ENCODE measurements around the gene SH3D19. TPM values are rescaled to one million over a fixed set of nuclear protein-coding genes. Genes with fewer than 3 reads are reported as not detected.

Gene SH3D19
- total and polyA plus RNA-seq, 8 donors = 52.9 to 114 (median 59.2) TPM

DNA sequence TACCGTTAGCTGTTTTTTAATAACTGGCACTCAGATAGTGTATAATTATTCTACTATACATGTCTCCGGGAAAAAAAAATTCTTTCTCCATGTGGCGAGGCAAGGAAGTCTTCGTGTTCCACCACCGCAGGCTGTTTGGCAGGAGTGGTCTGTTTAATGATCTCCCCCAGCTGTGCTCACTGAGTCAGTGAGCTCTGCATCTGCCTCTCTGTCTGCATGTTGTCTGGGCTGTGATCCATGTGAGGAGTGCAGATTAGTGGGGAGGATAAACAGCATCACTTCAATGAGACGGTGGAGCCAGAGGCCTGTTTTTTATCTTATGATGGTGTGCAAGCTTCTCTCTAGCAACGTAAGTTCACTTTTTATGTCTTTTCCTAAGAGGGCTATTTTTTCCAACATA, 156.2 kb downstream of the SH3D19 start:
- intact Hi-C loops (cut with DNase I) = no loop called here
- Histone ChIP-seq H3K27me3 (no peaks in the 10 kb centered on the region), H3K4me1 (no peaks in the 10 kb centered on the region), H3K9me3 (no peaks in the 10 kb centered on the region), H3K27ac (peak overlapping the region; percentile 33 to 65), H3K4me3 (no peak overlapping the region), H3K36me3 (peaks cover 0 to 10% of the 10 kb centered on the region in 2 donors)
- TF ChIP-seq CTCF (IDR thresholded peaks at IDR 0.05) = no peak
- ATAC-seq = peak; percentile 87
- peak in 3 of 4 donors; percentile 64 to 96 (median 94) for DNase-seq

- intact Hi-C loops (cut with DNase I) = no loop called here
- Histone ChIP-seq H3K36me3 (peaks cover 0 to 11% of the 10 kb centered on the region in 2 donors), H3K27me3 (no peaks in the 10 kb centered on the region), H3K4me1 (no peaks in the 10 kb centered on the region), H3K27ac (no peak overlapping the region), H3K4me3 (no peak overlapping the region), H3K9me3 (no peaks in the 10 kb centered on the region)
- DNase-seq (no peak), ATAC-seq (no peak)
- TF ChIP-seq CTCF (IDR thresholded peaks at IDR 0.05) = no peak
These were observed 157.8 kb downstream of the SH3D19 start for GRCh38 chr4:151167561-151167960.

DNA sequence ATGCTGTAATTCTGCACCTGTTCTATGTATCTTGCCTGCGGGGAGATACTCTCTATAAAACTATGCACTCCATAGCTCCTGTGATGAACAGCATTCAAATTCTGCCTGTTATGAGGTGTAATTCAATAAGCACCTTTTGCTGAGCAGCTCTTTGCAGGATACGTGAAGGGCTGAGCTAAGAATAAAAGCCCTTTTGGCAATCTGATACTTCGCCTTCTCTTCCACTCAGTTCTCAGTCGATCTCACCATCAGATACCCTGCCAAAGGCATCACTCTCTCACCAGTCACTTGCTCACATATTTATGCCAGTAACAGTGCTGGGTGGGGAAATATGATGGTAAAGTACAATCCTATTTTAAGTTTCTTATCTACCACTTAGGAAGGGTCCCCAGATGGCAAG, 158.8 kb downstream of the SH3D19 start:
- Histone ChIP-seq H3K27me3 (no peaks in the 10 kb centered on the region), H3K4me3 (no peak overlapping the region), H3K27ac (no peak overlapping the region), H3K36me3 (peaks cover 0 to 5% of the 10 kb centered on the region in 2 donors), H3K4me1 (no peaks in the 10 kb centered on the region), H3K9me3 (no peaks in the 10 kb centered on the region)
- ATAC-seq (no peak), DNase-seq (no peak)
- intact Hi-C loops (cut with DNase I) = no loop called here
- no peak for TF ChIP-seq CTCF (IDR thresholded peaks at IDR 0.05)

GRCh38 chr4:151165205-151166000, 160.0 kb downstream of the SH3D19 start:
- peak overlapping the region in 1 of 2 donors; percentile 50 for H3K27ac ChIP-seq
- H3K4me3 ChIP-seq = no peak overlapping the region
- no peaks in the 10 kb centered on the region for H3K9me3 ChIP-seq
- TF ChIP-seq CTCF (IDR thresholded peaks at IDR 0.05) = no peak
- H3K36me3 ChIP-seq = peaks cover 0 to 5% of the 10 kb centered on the region in 2 donors
- ATAC-seq (no peak), DNase-seq (no peak)
- no peaks in the 10 kb centered on the region for H3K27me3 ChIP-seq
- intact Hi-C loops (cut with DNase I) = no loop called here
- no peaks in the 10 kb centered on the region for H3K4me1 ChIP-seq

- no peak for DNase-seq
- no peak overlapping the region for H3K27ac ChIP-seq
- intact Hi-C loops (cut with DNase I) = no loop called here
These were observed 161.6 kb downstream of the SH3D19 start for GRCh38 chr4:151163855-151164254.

More at GRCh38 chr4:151163855-151164254, 161.6 kb downstream of the SH3D19 start:
- H3K27me3 ChIP-seq = no peaks in the 10 kb centered on the region
- H3K9me3 ChIP-seq = no peaks in the 10 kb centered on the region
- no peak for TF ChIP-seq CTCF (IDR thresholded peaks at IDR 0.05)
- H3K4me1 ChIP-seq = no peaks in the 10 kb centered on the region
- no peak for ATAC-seq
- H3K36me3 ChIP-seq = peaks cover 0 to 5% of the 10 kb centered on the region in 2 donors
- H3K4me3 ChIP-seq = no peak overlapping the region
